Osteocyte (in vitro differentiated cells): ENCODE data around the gene EML5. TPM values are rescaled to one million over a fixed set of nuclear protein-coding genes. Genes with fewer than 3 reads are reported as not detected.

Experiments used
- DNase-seq: peaks from one replicate; pipeline ENCODE4 v3.0.0; 2021; ENCODE audit warnings: mixed read lengths; ENCODE audit not compliant: unreplicated experiment; ENCODE audit errors: extremely low spot score
- H3K27ac Mint-ChIP-seq: one replicate; pipeline ENCODE4 v1.8.0; 2021; ENCODE audit warnings: mild to moderate bottlenecking, mixed read lengths; ENCODE audit not compliant: unreplicated experiment
- H3K27me3 Mint-ChIP-seq: one replicate; pipeline ENCODE4 v1.8.0; 2021; ENCODE audit warnings: mixed read lengths; ENCODE audit not compliant: unreplicated experiment
- H3K36me3 Mint-ChIP-seq: one replicate; pipeline ENCODE4 v1.8.0; 2021; ENCODE audit warnings: mixed read lengths; ENCODE audit not compliant: unreplicated experiment
- H3K4me1 Mint-ChIP-seq: one replicate; pipeline ENCODE4 v1.8.0; 2021; ENCODE audit warnings: mixed read lengths; ENCODE audit not compliant: unreplicated experiment
- H3K4me3 Mint-ChIP-seq: one replicate; pipeline ENCODE4 v1.8.0; 2021; ENCODE audit warnings: mild to moderate bottlenecking, moderate library complexity, mixed read lengths; ENCODE audit not compliant: unreplicated experiment
- H3K9me3 Mint-ChIP-seq: one replicate; pipeline ENCODE4 v1.8.0; 2021; ENCODE audit warnings: mixed read lengths; ENCODE audit not compliant: unreplicated experiment
- total RNA-seq: library from RNA; stranded (reverse); gene quantifications from 2 replicates; pipeline ENCODE4 v1.2.1, GENCODE V29; 2021
- TF ChIP-seq, protein P1 (sequence below): fragments of 200-600 bp; sonication (generic); IDR thresholded peaks from 2 replicates; pipeline ENCODE4 v1.5.0; 2021; ENCODE audit warnings: antibody characterized with exemption, mild to moderate bottlenecking, moderate library complexity

EML5 gene
- total RNA-seq, 1 donor from 2014 or later, result 0.19 TPM

DNA sequence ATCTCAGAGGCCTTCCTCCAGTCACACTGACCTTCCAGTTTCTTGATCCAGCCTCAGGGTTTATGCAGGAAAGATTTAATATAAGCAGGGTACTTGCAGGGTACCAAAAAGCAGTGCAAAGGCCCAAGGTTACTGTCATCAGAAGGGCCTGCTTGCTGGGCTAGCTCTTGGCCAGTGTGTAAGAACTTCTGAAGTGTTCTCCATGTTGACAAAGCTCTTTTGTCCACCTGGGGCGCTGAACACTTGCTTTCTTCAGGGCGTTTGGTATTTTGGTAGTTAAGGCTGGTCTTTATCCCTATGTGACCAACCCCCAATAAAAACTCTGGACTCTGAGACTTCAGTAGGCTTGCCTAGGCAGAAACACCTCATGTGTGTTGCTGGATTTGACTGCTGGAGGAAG lies 160.2 kb downstream of the EML5 start:
- H3K4me1 Mint-ChIP-seq, result peaks cover 7% of the 10 kb centered on the region
- H3K9me3 Mint-ChIP-seq, result no peaks in the 10 kb centered on the region
- no peaks in the 10 kb centered on the region for H3K36me3 Mint-ChIP-seq
- no peaks in the 10 kb centered on the region for H3K27me3 Mint-ChIP-seq
- TF ChIP-seq, protein P1, sequence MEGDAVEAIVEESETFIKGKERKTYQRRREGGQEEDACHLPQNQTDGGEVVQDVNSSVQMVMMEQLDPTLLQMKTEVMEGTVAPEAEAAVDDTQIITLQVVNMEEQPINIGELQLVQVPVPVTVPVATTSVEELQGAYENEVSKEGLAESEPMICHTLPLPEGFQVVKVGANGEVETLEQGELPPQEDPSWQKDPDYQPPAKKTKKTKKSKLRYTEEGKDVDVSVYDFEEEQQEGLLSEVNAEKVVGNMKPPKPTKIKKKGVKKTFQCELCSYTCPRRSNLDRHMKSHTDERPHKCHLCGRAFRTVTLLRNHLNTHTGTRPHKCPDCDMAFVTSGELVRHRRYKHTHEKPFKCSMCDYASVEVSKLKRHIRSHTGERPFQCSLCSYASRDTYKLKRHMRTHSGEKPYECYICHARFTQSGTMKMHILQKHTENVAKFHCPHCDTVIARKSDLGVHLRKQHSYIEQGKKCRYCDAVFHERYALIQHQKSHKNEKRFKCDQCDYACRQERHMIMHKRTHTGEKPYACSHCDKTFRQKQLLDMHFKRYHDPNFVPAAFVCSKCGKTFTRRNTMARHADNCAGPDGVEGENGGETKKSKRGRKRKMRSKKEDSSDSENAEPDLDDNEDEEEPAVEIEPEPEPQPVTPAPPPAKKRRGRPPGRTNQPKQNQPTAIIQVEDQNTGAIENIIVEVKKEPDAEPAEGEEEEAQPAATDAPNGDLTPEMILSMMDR, result no peak
- H3K27ac Mint-ChIP-seq, result no peak overlapping the region
- no peak for DNase-seq
- H3K4me3 Mint-ChIP-seq, result no peak overlapping the region

DNA sequence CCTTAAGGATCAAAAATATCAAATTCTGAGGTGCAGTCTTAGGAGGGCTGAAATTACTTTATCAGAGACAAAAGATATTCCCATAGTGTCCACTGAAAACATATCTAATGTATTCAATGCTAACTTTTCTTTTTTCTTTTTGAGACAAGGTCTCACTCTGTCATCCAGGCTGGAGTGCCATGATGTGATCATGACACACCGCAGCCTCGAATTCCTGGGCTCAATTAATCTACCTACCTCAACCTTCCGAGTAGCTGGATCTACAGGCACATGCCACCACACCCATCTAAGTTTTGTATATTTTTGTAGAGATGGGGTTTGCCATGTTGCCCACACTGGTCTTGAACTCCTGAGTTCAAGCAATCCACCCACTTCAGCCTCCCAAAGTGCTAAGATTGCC lies 161.7 kb downstream of the EML5 start:
- H3K27me3 Mint-ChIP-seq, result no peaks in the 10 kb centered on the region
- no peaks in the 10 kb centered on the region for H3K36me3 Mint-ChIP-seq
- TF ChIP-seq, protein P1, result no peak
- no peak overlapping the region for H3K27ac Mint-ChIP-seq
- no peak for DNase-seq
- H3K4me1 Mint-ChIP-seq, result peaks cover 7% of the 10 kb centered on the region
- no peaks in the 10 kb centered on the region for H3K9me3 Mint-ChIP-seq
- no peak overlapping the region for H3K4me3 Mint-ChIP-seq

DNA sequence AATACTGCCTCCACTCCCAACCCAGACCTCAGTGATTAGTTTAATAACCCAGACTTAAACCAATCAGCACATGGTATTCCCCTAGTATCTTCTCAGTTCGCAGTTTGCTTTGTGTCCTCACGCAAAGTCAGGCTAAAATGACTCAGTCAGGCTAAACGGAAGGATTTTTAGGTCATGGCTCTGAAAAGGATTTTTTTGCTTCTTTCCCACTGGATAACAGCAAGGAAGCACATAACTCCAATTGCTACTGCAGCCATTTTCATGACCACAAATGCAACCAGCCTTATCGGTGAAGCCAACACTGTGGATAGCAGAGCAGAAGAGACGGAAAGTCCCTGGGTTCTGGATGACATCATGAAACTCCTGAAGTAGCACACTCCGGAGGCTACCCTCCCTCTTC lies 162.2 kb downstream of the EML5 start:
- H3K27ac Mint-ChIP-seq, result no peak overlapping the region
- H3K36me3 Mint-ChIP-seq, result no peaks in the 10 kb centered on the region
- H3K9me3 Mint-ChIP-seq, result no peaks in the 10 kb centered on the region
- H3K4me1 Mint-ChIP-seq, result peaks cover 7% of the 10 kb centered on the region
- H3K27me3 Mint-ChIP-seq, result no peaks in the 10 kb centered on the region
- no peak for DNase-seq
- TF ChIP-seq, protein P1, result no peak
- no peak overlapping the region for H3K4me3 Mint-ChIP-seq

DNA sequence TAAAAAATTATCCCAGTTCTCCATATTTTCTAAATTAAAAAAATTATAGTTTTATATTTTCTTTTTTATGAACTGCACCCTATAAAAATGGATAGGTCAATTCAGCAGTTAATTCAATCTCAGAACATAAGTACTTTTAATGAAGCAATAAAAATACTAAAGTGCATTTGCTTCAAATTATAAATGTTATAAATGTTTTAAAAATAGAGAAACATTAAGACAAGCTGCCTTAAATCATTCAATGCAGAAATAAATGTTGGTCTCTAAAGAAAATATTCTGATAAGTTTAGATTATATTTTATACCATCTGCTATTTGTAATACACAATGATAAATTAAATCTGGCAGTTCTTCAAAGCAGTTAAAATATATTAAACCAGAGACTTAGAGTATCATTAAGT lies 164.3 kb downstream of the EML5 start:
- H3K27ac Mint-ChIP-seq, result no peak overlapping the region
- no peaks in the 10 kb centered on the region for H3K9me3 Mint-ChIP-seq
- no peak for DNase-seq
- TF ChIP-seq, protein P1, result no peak
- no peaks in the 10 kb centered on the region for H3K27me3 Mint-ChIP-seq
- no peaks in the 10 kb centered on the region for H3K36me3 Mint-ChIP-seq
- peaks cover 7% of the 10 kb centered on the region for H3K4me1 Mint-ChIP-seq
- H3K4me3 Mint-ChIP-seq, result no peak overlapping the region

DNA sequence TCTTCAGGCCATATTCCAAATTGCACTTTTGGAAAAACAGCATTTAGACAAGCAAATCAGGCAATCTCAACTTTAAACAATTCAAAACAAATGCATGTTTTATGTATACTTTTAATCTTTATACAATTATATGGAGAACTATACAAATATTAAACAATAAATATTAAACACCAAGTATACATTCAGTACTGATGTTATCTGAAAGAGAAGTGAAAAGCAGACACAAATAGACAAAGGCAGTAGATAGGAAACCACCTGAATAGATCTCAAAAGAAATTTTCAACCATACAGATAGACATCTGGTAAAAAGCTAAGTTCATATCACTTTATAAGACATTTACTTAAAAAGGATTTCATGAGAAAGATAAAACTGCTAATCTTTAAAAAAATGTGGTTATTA lies 164.7 kb downstream of the EML5 start:
- TF ChIP-seq, protein P1, result no peak
- Mint-ChIP-seq H3K4me1 (peaks cover 7% of the 10 kb centered on the region), H3K27me3 (no peaks in the 10 kb centered on the region), H3K36me3 (no peaks in the 10 kb centered on the region), H3K9me3 (no peaks in the 10 kb centered on the region), H3K27ac (no peak overlapping the region), H3K4me3 (no peak overlapping the region)
- no peak for DNase-seq
